Medulla oblongata (tissue), 1 donor: ENCODE measurements around the gene LYAR.
"Not testable (repeated sequence)": the region's sequence is repeated elsewhere in the genome, so short reads cannot be mapped to it uniquely, and the experiment has no call there.

Source experiments
- DNase-seq: peaks from one replicate; pipeline ENCODE4 v3.0.0-alpha.2; 2015; ENCODE audit errors: extremely low spot score

The LYAR gene

DNA sequence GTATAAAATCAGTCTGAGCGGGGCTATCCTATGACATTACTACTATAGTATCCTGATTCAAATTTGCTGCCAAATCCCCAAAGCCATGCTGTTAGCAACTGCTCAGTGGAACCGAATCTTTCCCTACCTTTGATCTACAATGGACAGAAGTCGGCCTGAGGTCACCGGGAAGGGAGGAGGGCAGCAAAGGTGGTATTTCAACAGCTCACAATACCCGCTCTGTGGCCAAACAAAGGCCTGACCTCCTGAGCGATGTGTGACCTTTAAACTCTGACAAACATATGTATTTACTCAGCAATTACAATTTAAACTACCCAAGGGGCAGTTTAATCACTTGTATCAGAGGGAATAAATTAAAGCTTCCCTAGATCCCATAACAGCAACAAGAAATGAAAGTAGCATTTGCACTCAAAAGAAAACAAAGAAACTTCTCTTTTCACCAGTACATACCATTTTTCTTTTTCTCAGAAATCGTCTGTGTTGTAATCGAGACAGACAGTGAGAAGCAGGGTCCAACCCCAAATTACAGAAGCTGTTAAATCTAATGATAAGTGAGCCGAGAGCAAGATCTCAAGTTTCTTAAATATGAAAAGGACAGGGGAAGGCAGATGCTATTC lies 30.4 kb downstream of the LYAR start:
- DNase-seq: no peak

DNA sequence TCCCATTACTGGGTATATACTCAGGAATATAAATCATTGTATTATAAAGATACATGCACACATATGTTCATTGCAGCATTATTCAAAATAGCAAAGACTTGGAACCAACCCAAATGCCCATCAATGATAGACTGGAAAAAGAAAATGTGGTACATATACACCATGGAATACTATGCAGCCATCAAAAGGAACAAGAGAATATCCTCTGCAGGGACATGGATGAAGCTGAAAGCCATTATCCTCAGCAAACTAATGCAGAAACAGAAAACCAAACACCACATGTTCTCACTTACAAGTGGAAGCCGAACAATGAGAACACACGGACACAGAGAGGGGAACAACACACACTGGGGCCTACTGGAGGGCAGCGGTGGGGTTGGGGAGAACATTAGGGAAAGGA lies 32.2 kb downstream of the LYAR start:
- DNase-seq: not testable (repeated sequence)

DNA sequence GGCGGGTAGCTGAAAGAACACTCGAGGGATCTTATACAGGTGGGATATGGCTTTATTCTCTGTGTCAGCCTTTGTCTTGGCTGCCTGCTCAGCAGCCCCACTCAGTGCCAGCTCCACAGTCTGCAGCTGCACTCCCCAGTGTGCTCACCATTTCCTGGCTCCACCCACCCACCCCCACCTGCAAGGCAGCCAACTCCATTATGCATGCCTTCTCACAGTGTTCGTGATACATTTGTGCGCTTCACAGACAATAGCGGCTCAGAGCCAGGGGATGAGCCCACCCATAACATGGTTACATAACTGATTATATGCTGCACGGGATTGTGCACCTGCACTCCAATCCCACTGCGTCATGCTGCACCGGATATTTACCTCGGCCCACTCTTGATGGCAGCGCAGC lies 33.2 kb downstream of the LYAR start:
- no peak for DNase-seq

DNA sequence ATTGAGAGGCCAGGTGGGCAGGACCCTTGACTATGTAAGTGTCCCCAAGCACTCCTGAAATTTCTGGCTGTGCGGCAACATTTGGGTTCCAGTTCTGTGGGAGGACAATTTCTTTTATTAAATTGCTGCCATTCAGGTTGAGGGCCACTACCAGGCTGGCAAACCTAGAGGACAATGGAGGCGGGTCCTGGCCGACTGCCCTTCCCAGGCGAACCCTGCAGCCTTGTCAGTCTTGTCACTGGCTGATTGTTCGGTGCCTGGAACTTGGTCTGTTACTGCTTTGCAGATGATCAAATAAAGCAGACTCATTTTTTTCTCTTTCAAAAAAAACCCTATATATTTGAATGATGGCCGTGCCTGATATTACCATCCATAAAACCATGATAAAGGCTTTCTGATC lies 35.3 kb downstream of the LYAR start:
- peak; percentile 87 for DNase-seq

DNA sequence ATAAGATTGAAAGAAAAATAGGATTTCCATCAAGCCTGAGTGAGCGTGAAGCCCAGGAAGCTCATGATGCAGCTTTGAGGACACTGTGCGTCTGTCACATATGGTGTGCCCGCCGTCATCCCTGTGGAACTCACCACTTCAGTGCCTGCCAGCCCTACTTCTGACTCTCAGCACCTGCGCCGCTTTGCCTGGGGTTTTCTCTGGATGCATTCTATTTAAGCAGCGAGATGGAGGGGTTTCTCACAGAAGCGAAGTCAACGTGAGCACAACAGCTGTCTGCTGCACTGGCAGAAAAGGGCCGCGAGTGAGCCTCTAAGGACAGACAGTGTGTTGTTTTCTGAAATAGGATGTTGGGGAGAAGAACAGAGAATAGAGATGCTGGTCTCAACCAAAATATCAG lies 35.8 kb downstream of the LYAR start:
- DNase-seq: peak; percentile 15

DNA sequence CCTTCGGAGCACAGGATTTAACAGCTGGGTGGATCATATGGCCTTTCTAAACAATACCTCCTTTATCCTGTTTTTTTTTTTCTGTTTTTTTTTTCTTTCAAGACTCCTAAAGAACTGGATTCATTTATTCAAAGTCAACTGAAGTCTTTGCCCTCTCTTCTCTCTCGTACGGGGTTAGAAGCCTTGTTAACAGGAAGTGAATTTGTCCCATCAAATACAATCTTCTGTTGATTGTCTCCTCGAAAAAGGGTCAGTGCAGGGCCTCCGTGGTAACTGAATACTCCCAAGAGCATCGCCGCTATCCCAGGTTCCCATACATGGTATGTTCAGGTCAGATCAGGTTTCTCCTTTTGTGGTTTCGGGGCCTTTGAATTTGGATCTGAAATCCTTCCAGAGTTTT lies 40.1 kb downstream of the LYAR start:
- no peak for DNase-seq

DNA sequence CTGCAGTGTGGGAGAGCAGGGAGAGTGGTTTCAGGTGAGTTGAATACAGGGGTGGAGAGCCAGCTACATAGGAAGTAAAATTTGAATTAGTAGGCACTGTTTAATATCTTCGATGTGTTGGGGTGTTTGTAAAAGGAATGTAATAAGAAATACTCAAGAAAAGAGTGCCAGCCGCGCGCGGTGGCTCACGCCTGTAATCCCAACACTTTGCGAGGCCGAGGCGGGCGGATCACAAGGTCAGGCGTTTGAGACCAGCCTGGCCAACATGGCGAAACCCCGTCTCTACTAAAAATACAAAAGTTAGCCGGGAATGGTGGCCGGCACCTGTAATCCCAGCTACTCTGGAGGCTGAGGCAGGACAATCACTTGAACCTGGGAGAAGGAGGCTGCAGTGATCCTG lies 40.6 kb downstream of the LYAR start:
- not testable (repeated sequence) for DNase-seq

DNA sequence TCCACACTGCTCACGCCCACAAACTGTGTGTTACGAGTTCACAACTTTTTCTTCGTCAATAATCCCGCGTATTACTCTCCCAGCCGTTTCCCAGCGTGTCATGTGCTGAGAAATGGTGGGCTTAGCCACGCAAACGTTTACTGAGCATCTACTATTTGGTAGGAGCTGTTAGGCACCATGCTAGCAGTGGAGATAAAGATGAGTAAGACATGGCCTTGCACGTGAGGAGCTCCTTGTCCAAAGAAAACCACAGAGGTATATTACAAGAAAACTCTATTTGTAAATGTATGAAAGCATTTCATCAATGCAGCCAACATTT lies 41.1 kb downstream of the LYAR start:
- DNase-seq: no peak

DNA sequence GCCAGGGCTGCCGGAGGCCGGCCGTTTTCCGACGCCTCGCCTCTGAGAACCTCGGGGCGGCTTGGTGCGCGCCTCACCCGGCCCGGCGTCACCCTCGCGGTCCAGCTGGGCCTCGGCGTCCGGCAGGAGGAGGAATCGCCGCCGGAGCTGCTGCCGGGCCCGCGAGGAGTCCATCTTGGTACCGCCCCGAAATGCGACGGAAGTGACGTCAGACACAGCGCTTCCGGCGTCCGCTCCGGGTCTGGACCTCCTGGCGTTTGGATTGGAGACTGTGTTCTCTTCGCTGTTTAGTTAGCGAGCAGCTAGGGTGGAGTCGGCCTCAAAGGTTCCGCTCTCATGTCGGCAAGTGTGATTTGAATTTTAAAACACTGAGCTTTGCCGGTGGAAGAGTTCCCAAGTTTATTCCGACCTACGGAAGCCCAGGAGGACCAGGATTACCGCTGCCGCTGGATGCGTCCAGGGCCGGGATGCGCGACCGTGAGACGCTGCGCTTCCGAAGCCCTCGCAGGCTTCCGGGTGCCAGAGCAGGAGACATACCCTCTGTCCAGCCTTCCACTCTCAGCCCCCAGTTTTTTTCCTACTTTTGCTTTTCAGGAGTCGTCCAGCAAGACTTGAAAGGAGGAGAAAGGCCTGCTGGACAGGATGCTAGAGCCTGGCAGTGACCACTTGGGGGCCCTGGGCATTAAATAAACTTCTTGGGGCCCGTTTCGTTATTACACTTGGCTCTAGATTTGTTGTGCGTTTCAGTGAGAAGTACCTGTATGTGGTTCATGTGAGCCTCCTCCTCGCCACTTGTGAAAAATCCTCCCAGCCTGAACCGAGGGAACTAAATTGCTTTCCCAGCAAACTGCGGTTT lies 41.7 kb downstream of the LYAR start, which contains the start of gene TMEM128:
TSS of gene TMEM128 (minus strand) at position 195 of the 856 bp plus-strand sequence. CDS start at position 174, 21 bp downstream.
- DNase-seq: peak; percentile 96

DNA sequence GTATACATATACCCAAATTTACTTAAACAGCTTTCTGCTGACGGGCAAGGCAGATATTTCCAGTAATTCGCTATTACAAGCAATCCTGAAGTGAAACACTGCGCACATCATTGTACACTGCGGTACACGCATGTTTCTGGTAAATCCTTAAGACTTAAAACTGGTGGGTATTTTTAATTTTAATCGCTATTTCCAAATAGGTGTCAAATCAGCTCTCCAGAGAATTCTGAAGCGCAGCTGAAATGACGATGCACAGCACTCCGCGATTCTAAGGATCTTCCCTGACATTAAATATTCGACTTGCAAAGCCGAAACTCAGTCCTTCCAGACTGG lies 42.3 kb downstream of the LYAR start:
- no peak for DNase-seq

DNA sequence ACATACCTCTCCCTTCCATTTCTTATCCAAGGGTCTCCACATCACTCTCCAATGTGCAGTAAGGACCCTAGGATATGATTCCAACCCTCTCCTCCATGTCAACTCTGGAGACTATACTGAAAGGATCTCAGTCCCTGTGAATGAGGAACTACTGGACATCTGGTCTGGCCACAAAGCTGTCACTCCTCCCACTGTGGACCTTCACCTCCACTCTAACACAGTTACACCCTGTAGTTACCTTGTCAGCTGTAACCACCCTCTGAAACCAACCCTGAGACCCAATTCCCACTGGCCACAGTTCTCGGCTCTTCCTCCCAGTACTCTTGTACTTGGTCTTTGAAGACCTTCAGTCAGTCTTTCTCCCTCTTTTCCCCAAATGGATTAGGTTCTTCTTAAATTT lies 44.8 kb downstream of the LYAR start:
- no peak for DNase-seq

DNA sequence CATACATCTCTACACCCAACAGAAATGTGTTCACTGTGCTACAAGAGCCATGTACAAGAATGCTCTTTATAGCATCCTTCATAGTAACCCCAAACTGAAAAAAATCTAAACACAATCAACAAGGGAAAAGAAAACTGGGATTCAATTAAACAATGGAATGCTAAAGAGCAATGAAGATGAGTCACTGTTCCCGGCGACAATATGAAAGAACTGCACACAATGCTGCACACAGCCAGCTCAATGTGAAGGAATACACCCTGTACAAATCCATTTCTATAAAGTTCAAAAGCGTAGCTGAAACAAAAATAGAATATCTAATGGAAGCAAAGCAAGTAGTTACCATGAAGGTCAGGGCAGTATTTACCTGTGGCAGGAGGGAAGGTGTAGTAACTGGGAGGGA lies 50.4 kb downstream of the LYAR start:
- DNase-seq: not testable (repeated sequence)

DNA sequence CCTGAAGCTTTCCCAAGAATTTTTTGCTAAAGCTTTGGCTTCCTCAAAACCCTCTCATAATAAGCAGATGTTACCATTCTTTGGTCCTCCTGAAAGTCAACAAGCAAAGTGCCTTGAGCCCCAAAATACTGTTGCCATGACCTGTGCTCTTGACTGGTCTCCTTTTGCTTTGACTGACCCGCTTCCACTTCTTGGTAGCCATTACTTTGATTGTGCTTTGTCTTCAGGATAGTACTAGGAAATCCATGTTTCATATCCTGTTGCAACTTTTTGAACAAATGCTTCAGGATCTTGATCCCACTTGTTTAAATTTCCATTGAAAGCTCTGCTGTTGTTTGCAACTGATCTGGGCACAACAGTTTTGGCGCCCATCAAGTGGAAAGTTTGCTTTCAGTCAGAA lies 56.3 kb downstream of the LYAR start:
- no peak for DNase-seq

DNA sequence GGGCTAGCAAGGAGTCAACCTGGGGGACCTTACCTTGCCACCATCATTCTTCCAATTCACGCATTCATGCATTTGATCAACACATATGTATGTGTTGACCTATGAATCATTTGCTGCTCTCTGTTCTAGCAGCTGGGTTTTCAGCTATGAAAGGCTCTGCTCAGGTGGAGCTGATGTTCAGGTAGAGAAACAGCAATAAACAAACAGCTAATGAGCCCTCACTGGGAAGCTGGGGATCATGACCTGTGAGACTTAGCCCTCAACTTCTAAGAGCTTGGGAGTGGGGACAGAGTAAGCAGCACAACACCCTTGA lies 61.6 kb downstream of the LYAR start:
- no peak for DNase-seq

DNA sequence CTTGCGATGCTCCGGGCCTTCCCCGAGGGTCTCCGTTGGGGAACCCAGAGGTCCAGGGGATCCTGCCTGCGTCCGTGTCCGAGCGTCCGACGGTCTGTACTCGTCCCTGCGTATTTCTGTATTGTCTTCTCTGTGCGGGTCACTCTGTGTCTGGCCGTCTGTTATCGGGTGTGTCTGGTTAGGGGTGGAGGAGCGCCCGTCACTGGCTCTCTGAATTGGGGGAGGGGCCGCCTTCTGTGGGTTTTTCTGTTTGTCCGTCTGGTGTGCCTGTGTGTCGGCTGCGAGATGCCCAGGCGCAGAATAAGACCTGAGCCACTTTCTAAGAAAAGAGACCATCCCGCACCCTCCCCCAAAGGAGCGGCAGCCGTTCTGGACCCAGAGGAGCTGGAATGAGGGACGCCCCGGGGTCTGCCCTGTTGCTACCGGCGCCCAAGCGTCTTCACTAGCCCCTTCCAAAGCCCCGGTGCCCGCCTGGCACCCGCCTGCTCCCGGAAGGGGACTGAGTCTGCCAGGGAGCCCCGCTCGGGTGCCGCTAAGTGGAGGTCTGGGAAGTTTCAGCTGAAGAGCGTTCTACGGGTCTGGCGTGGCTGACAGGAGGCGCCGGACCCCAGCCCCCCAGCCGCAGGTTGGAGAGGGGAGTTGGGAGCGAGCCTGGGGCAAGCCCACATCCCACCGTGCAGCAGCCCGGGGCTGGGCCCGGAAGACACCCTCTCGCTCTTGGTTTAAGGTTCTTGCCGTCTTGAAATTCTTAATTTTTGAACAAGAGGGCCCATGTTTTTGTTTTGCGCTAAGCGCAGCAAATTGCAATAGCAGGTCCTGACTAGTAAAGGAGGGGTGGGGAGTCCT lies 62.2 kb downstream of the LYAR start:
- no peak for DNase-seq

DNA sequence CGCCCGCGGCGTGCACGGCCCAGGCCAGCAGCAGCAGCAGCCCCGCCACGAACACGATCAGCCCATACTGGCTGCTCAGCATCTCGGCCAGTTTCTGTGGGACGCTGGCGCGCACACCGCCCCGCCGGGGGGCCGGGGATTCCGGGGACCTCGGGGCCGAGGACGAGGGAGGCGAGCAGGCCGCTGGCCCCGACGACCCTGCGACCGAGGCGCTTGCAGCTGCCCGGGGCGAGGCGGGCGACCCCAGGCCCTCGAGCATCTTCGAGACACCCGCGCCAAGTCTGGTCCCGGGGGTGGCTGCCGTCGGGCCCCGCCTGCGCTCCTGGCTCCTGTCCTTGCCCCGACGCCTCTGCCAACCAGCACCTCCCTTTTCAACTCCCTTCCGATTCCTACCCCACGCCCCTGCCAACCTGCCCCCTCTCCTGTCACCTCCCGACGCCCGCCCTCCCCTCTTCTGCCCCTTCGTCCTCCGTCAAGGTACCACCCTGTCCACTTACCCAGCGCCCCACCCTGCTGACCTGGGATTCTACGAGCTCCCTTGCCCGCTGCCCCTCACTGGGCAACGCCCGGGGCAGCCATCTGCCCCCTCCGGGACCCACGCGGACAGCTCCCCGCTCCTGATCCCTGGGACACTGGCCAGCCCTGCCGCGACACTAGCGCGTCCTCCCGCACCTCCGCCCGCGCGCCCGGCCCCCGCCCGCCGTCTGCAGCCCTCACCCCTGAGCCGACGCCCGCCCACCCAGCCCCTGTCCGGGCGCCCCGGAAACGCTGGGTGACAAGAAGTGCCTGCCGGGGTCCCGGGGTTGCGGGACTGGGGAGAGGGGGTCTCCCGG lies 63.1 kb downstream of the LYAR start, which contains the start of gene OTOP1:
TSS of gene OTOP1 (minus strand) at position 324 of the 833 bp plus-strand sequence. CDS start at position 259, 65 bp downstream.
- DNase-seq: no peak

DNA sequence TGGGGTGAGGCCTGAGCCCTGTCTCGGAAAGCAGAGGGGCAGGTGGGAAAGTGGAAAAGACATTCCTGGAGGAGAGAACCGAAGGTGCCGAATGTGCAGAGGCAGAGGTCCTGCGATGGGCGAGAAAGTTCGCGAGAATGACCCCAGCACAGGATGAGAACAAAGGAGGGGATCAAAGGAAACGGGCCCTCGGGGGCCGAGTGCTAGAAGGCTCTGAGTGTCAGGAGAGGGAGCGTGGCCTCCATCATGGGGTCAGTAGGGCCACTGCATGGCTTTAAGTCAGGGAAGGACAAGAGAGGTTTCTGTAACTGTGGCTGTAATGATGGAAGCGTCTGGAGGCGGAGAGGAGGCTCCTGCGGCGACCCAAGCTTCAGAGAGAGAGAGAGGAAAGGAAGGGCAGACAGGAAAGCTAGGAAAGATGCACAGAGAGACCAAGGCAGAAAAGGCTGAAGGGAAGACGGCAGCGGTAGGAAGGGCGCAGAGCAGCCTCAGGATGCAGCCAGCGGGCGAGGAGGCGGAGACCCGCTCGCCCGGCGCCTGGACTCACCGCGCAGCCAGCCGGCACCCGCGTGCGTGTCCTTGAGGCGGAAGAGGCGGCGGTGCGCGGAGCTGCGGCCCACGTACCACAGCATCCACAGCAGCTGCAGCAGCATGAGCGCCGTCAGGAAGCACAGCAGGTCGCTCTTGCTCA lies 63.9 kb downstream of the LYAR start:
- DNase-seq: no peak
